PC-3 (cell line): ENCODE measurements around the gene CEP85. TPM values are rescaled to one million over a fixed set of nuclear protein-coding genes. Genes with fewer than 3 reads are reported as not detected.

Experiments
- ATAC-seq: fragments of 200-7000 bp; cut with Tn5 transposase; 2 replicates; pipeline ENCODE4 v1.9.1; 2020; ENCODE audit warnings: mild to moderate bottlenecking, moderate library complexity
- BruUV-seq: library from RNA; stranded (reverse); fragments of 400-500 nt; replicated peaks from 2 replicates; lab custom pipeline; 2021; lab: Mats Ljungman, UMichigan
- CTCF ChIA-PET: fragments of 300-600 bp; sonication (Branson Sonifier 250); formaldehyde crosslinking; loops from one replicate; lab custom pipeline; 2022; ENCODE audit warnings: antibody characterized with exemption; lab: Charles Lee
- POLR2A ChIA-PET: fragments of 300-600 bp; sonication (Branson Sonifier 250); formaldehyde crosslinking; loops from one replicate; lab custom pipeline; 2022; ENCODE audit warnings: antibody characterized with exemption; ENCODE audit not compliant: unreplicated experiment; lab: Charles Lee
- DNase-seq: peaks from one replicate; pipeline ENCODE4 v3.0.0-alpha.2; 2015
- H2AFZ ChIP-seq: fragments of 300-600 bp; sonication (generic); 2 replicates; pipeline ENCODE4 v1.6.0; 2016; ENCODE audit warnings: antibody characterized with exemption, low read length
- H3F3A ChIP-seq: fragments of 300-600 bp; sonication (generic); one replicate; pipeline ENCODE4 v1.6.0; 2017; ENCODE audit warnings: antibody characterized with exemption, low read length, control low read depth, mild to moderate bottlenecking; ENCODE audit not compliant: unreplicated experiment
- H3K27ac ChIP-seq: fragments of 300-600 bp; sonication (generic); 2 replicates; pipeline ENCODE4 v1.5.1; 2016; ENCODE audit warnings: mild to moderate bottlenecking, low read length
- H3K27me3 ChIP-seq: fragments of 300-600 bp; sonication (generic); 2 replicates; pipeline ENCODE4 v1.6.1; 2016; ENCODE audit warnings: low read length, mixed read lengths
- H3K36me3 ChIP-seq: fragments of 300-600 bp; sonication (generic); 2 replicates; pipeline ENCODE4 v1.6.1; 2016; ENCODE audit warnings: low read depth, mixed run types, low read length, mixed read lengths
- H3K4me1 ChIP-seq: fragments of 300-600 bp; sonication (generic); 2 replicates; pipeline ENCODE4 v1.5.1; 2016; ENCODE audit warnings: low read length; ENCODE audit not compliant: insufficient read depth
- H3K4me2 ChIP-seq: fragments of 300-600 bp; sonication (generic); 2 replicates; pipeline ENCODE4 v1.6.0; 2016; ENCODE audit warnings: low read length
- H3K4me3 ChIP-seq: fragments of 300-600 bp; sonication (generic); 2 replicates; pipeline ENCODE4 v1.5.1; 2016; ENCODE audit warnings: mild to moderate bottlenecking, low read length, mixed read lengths
- H3K79me2 ChIP-seq: fragments of 300-600 bp; sonication (generic); 2 replicates; pipeline ENCODE4 v1.6.1; 2017; ENCODE audit warnings: low read length, mixed read lengths
- H3K9ac ChIP-seq: fragments of 300-600 bp; sonication (generic); 2 replicates; pipeline ENCODE4 v1.6.0; 2016; ENCODE audit warnings: mild to moderate bottlenecking, low read length
- H3K9me2 ChIP-seq: fragments of 300-600 bp; sonication (generic); replicated peaks from 2 replicates; pipeline ENCODE4 v1.6.1; 2016; ENCODE audit warnings: mixed run types, low read length, mixed read lengths
- H3K9me3 ChIP-seq: fragments of 300-600 bp; sonication (generic); 2 replicates; pipeline ENCODE4 v1.6.1; 2016; ENCODE audit warnings: low read length, mixed read lengths
- H4K20me1 ChIP-seq: fragments of 300-600 bp; sonication (generic); 2 replicates; pipeline ENCODE4 v1.6.1; 2016; ENCODE audit warnings: low read length, mixed read lengths
- CTCF ChIP-seq: fragments of 300-600 bp; sonication (generic); conservative IDR thresholded peaks from 2 replicates; pipeline ENCODE4 v1.5.1; 2017; ENCODE audit warnings: antibody characterized with exemption, low read depth, mild to moderate bottlenecking, low read length
- EZH2 ChIP-seq: fragments of 300-600 bp; sonication (generic); IDR thresholded peaks from one replicate; pipeline ENCODE4 v1.6.1; 2017; ENCODE audit warnings: antibody characterized with exemption, mild to moderate bottlenecking, low read length; ENCODE audit not compliant: unreplicated experiment
- EZH2phosphoT487 ChIP-seq: fragments of 300-600 bp; sonication (generic); IDR thresholded peaks from 2 replicates; pipeline ENCODE4 v1.6.1; 2018; ENCODE audit warnings: mild to moderate bottlenecking, antibody characterized with exemption, low read length, borderline replicate concordance
- intact Hi-C: fragments of 100-400 bp; cut with micrococcal nuclease; formaldehyde crosslinking; loops from 2 replicates; pipeline ENCODE4 v1.9.0; 2023
- total RNA-seq: library from RNA; depleted of rRNA; stranded (reverse); fragments of >200 nt; gene quantifications from 2 replicates; pipeline ENCODE4 v1.2.3, GENCODE V29; 2014

The CEP85 gene
- total RNA-seq, 1 experiment from 2014 or later: 30.6 TPM

DNA sequence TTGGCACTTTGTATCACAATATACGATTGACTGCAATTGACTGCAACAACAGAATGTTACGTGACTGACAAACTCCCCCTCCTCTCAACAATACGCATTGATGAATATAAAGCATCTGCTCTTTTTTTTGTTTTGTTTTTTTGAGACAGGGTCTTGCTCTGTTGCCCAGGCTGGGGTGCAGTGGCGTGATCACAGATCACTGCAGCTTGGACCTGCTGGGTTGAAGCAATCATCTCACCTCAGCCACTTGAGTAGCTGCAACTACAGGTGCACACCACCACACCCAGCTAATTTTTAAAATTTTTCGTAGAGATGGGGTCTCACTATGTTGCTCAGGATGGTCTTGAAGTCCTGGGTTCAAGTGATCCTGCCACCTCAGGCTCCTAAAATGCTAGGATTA is 21.3 kb upstream of the CEP85 start:
- Histone ChIP-seq H3K4me3 (no peak overlapping the region), H3K27ac (no peak overlapping the region), H3K27me3 (no peaks in the 10 kb centered on the region), H3K9me2 (no peaks in the 10 kb centered on the region), H3K9me3 (no peaks in the 10 kb centered on the region), H3K4me2 (no peak overlapping the region), H4K20me1 (no peaks in the 10 kb centered on the region), H3K79me2 (no peaks in the 10 kb centered on the region), H2AFZ (no peak overlapping the region), H3K9ac (no peak overlapping the region), H3K4me1 (no peaks in the 10 kb centered on the region), H3K36me3 (no peaks in the 10 kb centered on the region), H3F3A (no peaks in the 10 kb centered on the region)
- DNase-seq (no peak), ATAC-seq (no peak)
- intact Hi-C loops: no loop called here
- no peak for TF ChIP-seq CTCF
- TF ChIP-seq EZH2: no peak
- no peak for TF ChIP-seq EZH2phosphoT487
- ChIA-PET CTCF (no interaction called here), POLR2A (no interaction called here)
- BruUV-seq: no TSS peak

- Histone ChIP-seq H3K27me3 (no peaks in the 10 kb centered on the region), H3F3A (no peaks in the 10 kb centered on the region), H3K36me3 (no peaks in the 10 kb centered on the region), H3K4me3 (no peak overlapping the region), H3K79me2 (no peaks in the 10 kb centered on the region), H3K9me3 (no peaks in the 10 kb centered on the region), H3K4me1 (no peaks in the 10 kb centered on the region), H2AFZ (no peak overlapping the region), H4K20me1 (no peaks in the 10 kb centered on the region), H3K4me2 (no peak overlapping the region), H3K27ac (no peak overlapping the region), H3K9ac (no peak overlapping the region), H3K9me2 (no peaks in the 10 kb centered on the region)
- no peak for TF ChIP-seq CTCF
- no peak for TF ChIP-seq EZH2phosphoT487
- TF ChIP-seq EZH2: no peak
- POLR2A ChIA-PET: no interaction called here
- no peak for DNase-seq
- no peak for ATAC-seq
- intact Hi-C loops: no loop called here
- BruUV-seq: no TSS peak
- CTCF ChIA-PET: interaction anchor here (0.7 kb wide), 1 partner anchor 772 kb away, joined by 7 read pairs; no protein-coding TSS in a partner anchor
These were observed 20.6 kb upstream of the CEP85 start for GRCh38 chr1:26213335-26213905.

- Histone ChIP-seq H3K79me2 (no peaks in the 10 kb centered on the region), H3K4me3 (no peak overlapping the region), H3K4me1 (no peaks in the 10 kb centered on the region), H3K4me2 (no peak overlapping the region), H2AFZ (no peak overlapping the region), H3K9me3 (no peaks in the 10 kb centered on the region), H3K9me2 (no peaks in the 10 kb centered on the region), H3K9ac (no peak overlapping the region), H4K20me1 (no peaks in the 10 kb centered on the region), H3K36me3 (no peaks in the 10 kb centered on the region), H3K27me3 (no peaks in the 10 kb centered on the region), H3F3A (no peaks in the 10 kb centered on the region), H3K27ac (no peak overlapping the region)
- DNase-seq: no peak
- intact Hi-C loops: no loop called here
- TF ChIP-seq CTCF: no peak
- TF ChIP-seq EZH2: no peak
- no peak for TF ChIP-seq EZH2phosphoT487
- BruUV-seq: no TSS peak
- ChIA-PET CTCF (no interaction called here), POLR2A (no interaction called here)
- no peak for ATAC-seq
These were observed 18.8 kb upstream of the CEP85 start for GRCh38 chr1:26215246-26215645.
